Measurements from ENCODE around the gene SUSD4. TPM values are rescaled to one million over a fixed set of nuclear protein-coding genes. Genes with fewer than 3 reads are reported as not detected.

Gene SUSD4
- total and polyA plus RNA-seq, 2 donors (not counting 1 experiment from before 2014, with no cell fraction given) = 0.33 TPM; not detected in 1

DNA sequence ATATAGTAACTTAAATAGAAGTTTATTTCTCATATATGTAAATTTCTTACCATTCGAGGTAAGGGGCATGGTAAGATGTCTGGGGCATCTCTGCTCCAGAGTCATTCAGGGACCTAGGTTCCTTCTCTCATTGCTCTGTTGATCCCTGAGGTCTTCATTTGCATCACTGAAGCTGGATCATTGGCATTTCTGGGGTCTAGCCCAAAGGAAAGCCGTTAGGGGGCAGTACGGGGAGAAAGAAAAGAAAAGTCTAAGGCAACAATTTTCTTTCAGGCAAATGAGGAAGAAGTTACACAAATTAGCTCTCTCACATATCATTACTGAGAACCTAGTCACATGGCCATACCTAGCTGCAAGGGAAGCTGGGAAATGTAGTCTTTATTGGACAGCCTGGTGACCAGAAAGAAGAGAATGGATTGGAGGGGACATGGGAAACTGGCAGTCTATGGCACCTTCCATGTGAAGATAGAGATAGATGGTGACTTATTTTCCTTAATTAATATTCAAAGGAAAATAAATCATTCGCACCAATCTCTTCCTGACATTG is 10.2 kb upstream of the SUSD4 start:
- Histone ChIP-seq H3K4me3 (replicated peaks in 1 of 4; ENCODE audit: control extremely low read depth in 1 of 4, insufficient read depth in 1 of 4, low read depth in 3 of 4, low read length in 4 of 4) (no peak overlapping the region), H3K4me1 (ENCODE audit: control insufficient read depth, extremely low read depth, insufficient read depth, low read length) (no peaks in the 10 kb centered on the region), H3K27ac (ENCODE audit: insufficient read depth, low read length) (no peak overlapping the region), H3K9ac (ENCODE audit: insufficient read depth, low read length) (no peak overlapping the region), H2AFZ (ENCODE audit: low read length) (no peak overlapping the region), H3K27me3 (ENCODE audit: control insufficient read depth, insufficient read depth, low read length) (no peaks in the 10 kb centered on the region), H3K4me2 (ENCODE audit: extremely low read depth, insufficient read depth, low read length) (no peak overlapping the region), H3K79me2 (ENCODE audit: control insufficient read depth, insufficient read depth, low read length) (no peaks in the 10 kb centered on the region), H3K36me3 (ENCODE audit: control insufficient read depth, insufficient read depth, low read length) (no peaks in the 10 kb centered on the region), H4K20me1 (ENCODE audit: control insufficient read depth, extremely low read depth, insufficient read depth, low read length) (no peaks in the 10 kb centered on the region), H3K9me3 (ENCODE audit: control insufficient read depth, insufficient read depth, low read depth, low read length) (no peaks in the 10 kb centered on the region)
- no peak for DNase-seq (ENCODE audit: low read depth in 2 of 2)
- TF ChIP-seq, protein P1, sequence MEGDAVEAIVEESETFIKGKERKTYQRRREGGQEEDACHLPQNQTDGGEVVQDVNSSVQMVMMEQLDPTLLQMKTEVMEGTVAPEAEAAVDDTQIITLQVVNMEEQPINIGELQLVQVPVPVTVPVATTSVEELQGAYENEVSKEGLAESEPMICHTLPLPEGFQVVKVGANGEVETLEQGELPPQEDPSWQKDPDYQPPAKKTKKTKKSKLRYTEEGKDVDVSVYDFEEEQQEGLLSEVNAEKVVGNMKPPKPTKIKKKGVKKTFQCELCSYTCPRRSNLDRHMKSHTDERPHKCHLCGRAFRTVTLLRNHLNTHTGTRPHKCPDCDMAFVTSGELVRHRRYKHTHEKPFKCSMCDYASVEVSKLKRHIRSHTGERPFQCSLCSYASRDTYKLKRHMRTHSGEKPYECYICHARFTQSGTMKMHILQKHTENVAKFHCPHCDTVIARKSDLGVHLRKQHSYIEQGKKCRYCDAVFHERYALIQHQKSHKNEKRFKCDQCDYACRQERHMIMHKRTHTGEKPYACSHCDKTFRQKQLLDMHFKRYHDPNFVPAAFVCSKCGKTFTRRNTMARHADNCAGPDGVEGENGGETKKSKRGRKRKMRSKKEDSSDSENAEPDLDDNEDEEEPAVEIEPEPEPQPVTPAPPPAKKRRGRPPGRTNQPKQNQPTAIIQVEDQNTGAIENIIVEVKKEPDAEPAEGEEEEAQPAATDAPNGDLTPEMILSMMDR (conservative IDR thresholded peaks at IDR 0.05 in 1 of 2, IDR thresholded peaks at IDR 0.05 in 1 of 2; ENCODE audit: low read depth in 1 of 2, low read length in 2 of 2) = no peak
- no peak for TF ChIP-seq EZH2 (IDR thresholded peaks at IDR 0.05; ENCODE audit: low read length, missing control alignments)

DNA sequence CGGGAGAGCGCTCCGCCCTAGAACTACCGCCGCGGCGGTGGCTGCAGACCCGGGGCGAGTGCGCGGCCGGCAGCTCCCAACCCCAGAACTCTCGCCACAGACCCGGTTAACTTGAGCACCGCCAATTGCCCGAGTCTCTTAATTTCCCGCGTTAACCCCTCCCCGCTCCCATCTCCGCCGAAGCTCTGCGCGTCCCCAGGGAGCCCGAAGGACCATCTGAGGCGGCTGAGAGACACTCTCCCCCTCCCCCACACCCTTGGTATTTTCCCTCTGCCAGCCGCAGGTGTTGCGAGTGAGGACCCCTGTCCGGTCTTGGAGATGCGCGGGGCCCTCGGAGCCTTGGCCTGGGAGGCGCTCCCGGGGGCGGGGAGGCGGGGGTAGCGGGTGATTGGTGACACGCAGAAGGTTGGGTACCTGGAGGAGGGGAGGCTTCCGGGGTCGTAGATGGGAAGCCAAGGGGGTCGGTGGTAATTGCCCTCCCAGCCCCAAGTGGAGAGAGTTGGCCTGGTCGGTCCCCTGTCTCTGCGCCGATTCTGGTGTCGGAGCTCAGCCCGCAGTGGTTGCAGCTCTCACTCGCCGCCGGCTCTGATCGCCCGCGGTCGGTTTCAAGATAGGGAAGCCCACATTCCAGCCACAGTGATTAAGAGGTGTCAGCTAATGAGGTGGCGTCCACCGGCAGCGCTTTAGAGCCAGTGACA is 858 bp upstream of the SUSD4 start:
- no peaks in the 10 kb centered on the region for H3K4me1 ChIP-seq (ENCODE audit: control insufficient read depth, extremely low read depth, insufficient read depth, low read length)
- no peaks in the 10 kb centered on the region for H4K20me1 ChIP-seq (ENCODE audit: control insufficient read depth, extremely low read depth, insufficient read depth, low read length)
- H3K4me2 ChIP-seq (ENCODE audit: extremely low read depth, insufficient read depth, low read length) = peak overlapping the region; percentile 35
- H3K9ac ChIP-seq (ENCODE audit: insufficient read depth, low read length) = no peak overlapping the region
- no peak overlapping the region for H3K27ac ChIP-seq (ENCODE audit: insufficient read depth, low read length)
- no peak overlapping the region for H3K4me3 ChIP-seq (replicated peaks in 1 of 4; ENCODE audit: control extremely low read depth in 1 of 4, insufficient read depth in 1 of 4, low read depth in 3 of 4, low read length in 4 of 4)
- TF ChIP-seq EZH2 (IDR thresholded peaks at IDR 0.05; ENCODE audit: low read length, missing control alignments) = peak; percentile 95
- TF ChIP-seq, protein P1 (conservative IDR thresholded peaks at IDR 0.05 in 1 of 2, IDR thresholded peaks at IDR 0.05 in 1 of 2; ENCODE audit: low read depth in 1 of 2, low read length in 2 of 2) = no peak
- no peaks in the 10 kb centered on the region for H3K9me3 ChIP-seq (ENCODE audit: control insufficient read depth, insufficient read depth, low read depth, low read length)
- peak in 1 of 2 donors; percentile 11 for DNase-seq (ENCODE audit: low read depth in 2 of 2)
- H3K36me3 ChIP-seq (ENCODE audit: control insufficient read depth, insufficient read depth, low read length) = no peaks in the 10 kb centered on the region
- H3K79me2 ChIP-seq (ENCODE audit: control insufficient read depth, insufficient read depth, low read length) = no peaks in the 10 kb centered on the region
- H3K27me3 ChIP-seq (ENCODE audit: control insufficient read depth, insufficient read depth, low read length) = peaks cover 35% of the 10 kb centered on the region
- H2AFZ ChIP-seq (ENCODE audit: low read length) = no peak overlapping the region

DNA sequence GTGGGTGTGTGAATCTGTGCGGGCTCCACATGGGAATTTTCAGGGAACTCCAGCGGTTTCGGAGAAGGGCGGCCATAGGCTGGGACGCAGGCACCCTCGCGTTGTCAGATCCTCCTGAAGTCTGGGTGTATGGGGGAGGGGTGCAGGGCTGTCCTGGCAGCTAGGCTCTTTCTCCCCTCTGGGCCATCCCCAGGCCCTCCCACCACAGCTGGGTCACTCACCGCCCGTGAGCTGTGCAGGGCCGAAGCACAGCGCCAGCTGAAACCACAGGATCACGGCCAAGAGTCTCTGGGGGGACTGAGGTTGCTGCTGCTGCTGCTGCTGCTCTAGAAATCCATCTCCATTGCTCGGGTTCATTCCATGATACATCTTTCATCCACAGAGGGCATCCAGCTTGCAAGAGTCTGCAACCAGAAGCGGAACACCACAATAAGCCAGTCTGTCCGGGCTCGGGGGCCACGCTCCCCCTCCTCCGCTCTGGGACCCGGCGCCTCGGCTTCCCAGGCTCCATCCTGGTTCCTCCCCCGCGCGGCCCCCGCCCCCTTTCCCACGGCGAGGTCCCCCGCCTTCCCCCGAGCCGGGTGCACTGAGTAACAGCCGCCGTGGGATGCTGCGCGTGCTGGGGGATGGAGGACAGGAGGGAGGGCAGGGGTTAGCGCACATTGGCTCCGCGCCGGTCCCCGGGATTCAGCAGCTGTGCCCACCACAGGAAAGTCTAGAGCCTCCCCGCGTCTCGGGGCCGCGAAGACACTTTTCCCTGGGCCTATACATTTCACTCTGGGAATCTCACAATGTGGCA is 720 bp downstream of the SUSD4 start:
- TF ChIP-seq, protein P1 (conservative IDR thresholded peaks at IDR 0.05 in 1 of 2, IDR thresholded peaks at IDR 0.05 in 1 of 2; ENCODE audit: low read depth in 1 of 2, low read length in 2 of 2) = no peak
- peak; percentile 83 for TF ChIP-seq EZH2 (IDR thresholded peaks at IDR 0.05; ENCODE audit: low read length, missing control alignments)

More for the DNA sequence above, 720 bp downstream of the SUSD4 start:
- H3K27me3 ChIP-seq (ENCODE audit: control insufficient read depth, insufficient read depth, low read length) = peaks cover 40% of the 10 kb centered on the region
- H3K79me2 ChIP-seq (ENCODE audit: control insufficient read depth, insufficient read depth, low read length) = no peaks in the 10 kb centered on the region
- no peak overlapping the region for H3K9ac ChIP-seq (ENCODE audit: insufficient read depth, low read length)
- no peaks in the 10 kb centered on the region for H3K36me3 ChIP-seq (ENCODE audit: control insufficient read depth, insufficient read depth, low read length)
- peak overlapping the region; percentile 71 for H3K4me2 ChIP-seq (ENCODE audit: extremely low read depth, insufficient read depth, low read length)
- no peaks in the 10 kb centered on the region for H3K9me3 ChIP-seq (ENCODE audit: control insufficient read depth, insufficient read depth, low read depth, low read length)
- H3K4me1 ChIP-seq (ENCODE audit: control insufficient read depth, extremely low read depth, insufficient read depth, low read length) = no peaks in the 10 kb centered on the region
- H4K20me1 ChIP-seq (ENCODE audit: control insufficient read depth, extremely low read depth, insufficient read depth, low read length) = no peaks in the 10 kb centered on the region
- peak; percentile 27 to 64 for DNase-seq (ENCODE audit: low read depth in 2 of 2)
- no peak overlapping the region for H3K27ac ChIP-seq (ENCODE audit: insufficient read depth, low read length)
- no peak overlapping the region for H2AFZ ChIP-seq (ENCODE audit: low read length)
- peak overlapping the region; percentile 17 to 33 (median 22) for H3K4me3 ChIP-seq (replicated peaks in 1 of 4; ENCODE audit: control extremely low read depth in 1 of 4, insufficient read depth in 1 of 4, low read depth in 3 of 4, low read length in 4 of 4)
